ENCODE measurements around the gene INCA1.

Gene INCA1

GRCh38 chr17:4969551-4970173, 27.7 kb downstream of the INCA1 start:
- DNase-seq, result peak; percentile 64

GRCh38 chr17:4969047-4969550, 28.2 kb downstream of the INCA1 start:
- DNase-seq, result peak; percentile 71

DNA sequence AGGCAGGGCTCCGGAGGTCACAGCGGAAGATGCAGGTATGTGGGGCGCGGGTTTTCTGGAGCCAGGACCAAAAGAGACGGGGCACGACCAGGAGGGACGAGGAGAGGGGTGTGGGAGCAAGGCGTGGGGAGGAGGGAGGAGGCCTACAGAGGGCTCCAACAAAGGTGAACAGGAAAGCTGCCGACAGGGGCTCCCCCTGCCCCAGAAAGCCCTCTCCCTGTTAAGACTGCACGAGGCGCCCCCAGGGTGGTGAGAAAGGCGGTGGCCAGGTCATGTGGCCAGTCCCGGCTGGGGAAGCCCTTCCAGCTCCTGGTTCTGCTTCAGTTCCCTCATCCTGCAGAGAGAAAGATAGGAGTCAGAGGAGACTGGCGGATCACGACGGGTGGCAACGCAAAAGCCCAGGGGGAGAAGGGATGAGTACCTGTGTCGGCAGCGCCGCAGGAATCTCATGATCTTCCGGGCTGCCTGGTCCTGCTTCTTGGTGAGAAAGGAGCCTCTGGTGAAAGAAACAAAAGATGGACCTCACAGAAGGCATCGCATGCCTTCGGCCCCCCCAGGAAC, 28.8 kb downstream of the INCA1 start:
- peak; percentile 66 for DNase-seq

GRCh38 chr17:4967539-4968485, 29.5 kb downstream of the INCA1 start, which contains the start of gene SPAG7:
SPAG7 (minus strand) TSS chr17:4967817; CDS start chr17:4967804, 13 bp downstream.
- DNase-seq, result peak; percentile 96

- peak; percentile 90 for DNase-seq
Measured at GRCh38 chr17:4966844-4967538, 30.3 kb downstream of the INCA1 start.

DNA sequence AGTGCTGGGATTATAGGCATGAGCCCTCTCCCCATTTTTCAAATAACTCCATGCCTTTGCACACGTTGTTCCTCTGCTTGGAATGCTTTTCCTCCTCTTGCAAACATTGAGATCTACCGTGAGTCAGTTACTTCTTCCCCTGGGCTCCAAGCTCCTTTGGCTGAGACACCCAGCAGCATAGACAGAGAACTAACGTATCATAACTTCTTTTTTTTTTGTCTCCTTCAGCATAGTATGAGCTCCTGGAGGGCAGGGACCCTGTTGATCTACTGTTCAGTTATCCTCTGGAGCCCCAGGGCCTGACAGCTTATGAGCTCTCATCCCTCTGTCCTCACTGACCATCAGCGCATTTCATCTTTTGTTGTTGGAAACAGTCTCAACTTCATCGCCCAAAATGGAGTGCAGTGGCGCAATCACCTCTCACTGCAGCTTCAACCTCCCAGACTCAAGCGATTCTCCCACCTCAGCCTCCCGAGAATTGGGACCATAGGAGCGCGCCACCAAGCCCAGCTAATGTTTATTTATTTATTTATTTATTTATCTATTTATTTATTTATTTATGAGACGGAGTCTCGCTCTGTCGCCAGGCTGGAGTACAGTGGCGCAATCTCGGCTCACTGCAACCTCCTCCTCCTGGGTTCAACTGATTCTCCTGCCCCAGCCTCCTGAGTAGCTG, 31.9 kb downstream of the INCA1 start:
- no peak for DNase-seq

DNA sequence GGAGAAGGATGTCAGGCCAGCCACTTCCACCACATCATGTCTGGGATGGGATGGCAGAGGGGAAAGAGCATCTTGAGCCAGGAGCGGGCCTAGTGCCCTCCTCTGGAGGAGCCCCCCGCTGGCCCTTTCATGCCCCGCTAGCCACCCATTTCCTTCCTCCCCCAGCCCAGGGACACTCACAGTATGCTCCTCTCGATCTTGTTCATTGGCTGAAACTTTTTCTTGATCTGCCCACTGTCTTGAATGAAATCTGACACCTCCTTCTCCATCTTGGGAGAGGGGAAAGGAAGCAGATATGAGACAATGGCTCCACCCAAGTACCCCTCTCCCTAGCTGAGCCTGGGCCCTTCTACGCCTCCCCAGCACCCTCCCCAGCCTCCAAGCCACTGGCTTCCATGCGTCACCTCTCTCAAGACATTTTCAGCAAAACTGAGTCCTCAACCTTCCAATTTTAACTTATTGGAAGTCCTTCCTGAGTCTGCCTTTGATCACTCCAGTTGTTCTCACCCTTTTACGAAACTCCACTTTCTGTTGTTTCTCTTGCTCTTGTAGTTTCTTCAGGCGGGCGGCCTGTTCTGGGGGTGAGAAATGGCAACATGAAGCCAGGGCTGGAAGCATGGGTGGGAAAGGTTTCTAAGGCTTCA, 36.9 kb downstream of the INCA1 start:
- no peak for DNase-seq

- DNase-seq, result no peak
Measured at GRCh38 chr17:4959261-4959965, 37.9 kb downstream of the INCA1 start.

DNA sequence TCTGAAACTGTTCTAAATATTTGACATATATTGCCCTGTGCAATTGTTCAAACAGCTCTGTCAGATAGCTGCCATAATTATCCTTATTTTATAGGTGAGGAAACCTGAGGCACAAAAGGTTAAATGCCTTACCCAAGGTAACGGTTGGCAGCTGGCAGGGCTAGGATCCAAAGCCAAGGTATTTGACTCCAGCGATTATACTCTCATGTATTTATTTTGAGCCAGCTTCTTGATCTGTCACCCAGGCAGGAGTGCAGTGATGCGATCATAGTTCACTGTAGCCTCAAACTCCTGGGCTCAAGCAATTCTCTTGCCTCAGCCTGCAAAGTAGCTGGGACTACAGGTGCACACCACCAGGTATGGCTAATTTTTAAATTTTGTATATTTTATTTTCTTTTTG, 39.2 kb downstream of the INCA1 start:
- DNase-seq, result no peak

DNA sequence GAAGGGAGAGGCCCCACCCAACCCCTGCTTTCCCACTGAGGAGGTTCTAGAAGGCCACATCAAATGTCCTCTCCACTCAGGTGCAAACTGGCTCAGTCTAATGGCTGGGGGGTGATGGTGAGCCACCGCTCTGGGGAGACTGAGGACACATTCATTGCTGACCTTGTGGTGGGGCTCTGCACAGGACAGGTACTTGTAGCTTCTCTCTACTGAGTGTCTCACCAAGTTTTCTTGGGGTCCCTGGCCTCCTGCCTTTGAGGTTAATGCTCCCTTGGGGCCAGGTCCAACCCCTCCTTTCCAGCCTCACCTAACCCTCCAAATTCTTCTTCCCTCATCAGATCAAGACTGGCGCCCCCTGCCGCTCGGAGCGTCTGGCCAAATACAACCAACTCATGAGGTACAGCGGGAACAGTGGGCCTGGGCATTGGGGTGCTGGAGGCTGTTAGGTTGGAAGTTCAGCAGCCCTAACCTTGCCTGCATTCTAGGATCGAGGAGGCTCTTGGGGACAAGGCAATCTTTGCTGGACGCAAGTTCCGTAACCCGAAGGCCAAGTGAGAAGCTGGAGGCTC, 40.7 kb downstream of the INCA1 start:
- peak; percentile 74 for DNase-seq

- DNase-seq, result no peak
Measured at GRCh38 chr17:4955091-4955490, 42.2 kb downstream of the INCA1 start.

- DNase-seq, result no peak
Measured at GRCh38 chr17:4953451-4953961, 43.8 kb downstream of the INCA1 start.

- no peak for DNase-seq
Measured at GRCh38 chr17:4951486-4951885, 45.8 kb downstream of the INCA1 start.

- no peak for DNase-seq
Measured at GRCh38 chr17:4950746-4951204, 46.5 kb downstream of the INCA1 start, which contains the start of gene ENO3. ENO3 (plus strand) TSS chr17:4951119; CDS start chr17:4951830, 711 bp downstream.

DNA sequence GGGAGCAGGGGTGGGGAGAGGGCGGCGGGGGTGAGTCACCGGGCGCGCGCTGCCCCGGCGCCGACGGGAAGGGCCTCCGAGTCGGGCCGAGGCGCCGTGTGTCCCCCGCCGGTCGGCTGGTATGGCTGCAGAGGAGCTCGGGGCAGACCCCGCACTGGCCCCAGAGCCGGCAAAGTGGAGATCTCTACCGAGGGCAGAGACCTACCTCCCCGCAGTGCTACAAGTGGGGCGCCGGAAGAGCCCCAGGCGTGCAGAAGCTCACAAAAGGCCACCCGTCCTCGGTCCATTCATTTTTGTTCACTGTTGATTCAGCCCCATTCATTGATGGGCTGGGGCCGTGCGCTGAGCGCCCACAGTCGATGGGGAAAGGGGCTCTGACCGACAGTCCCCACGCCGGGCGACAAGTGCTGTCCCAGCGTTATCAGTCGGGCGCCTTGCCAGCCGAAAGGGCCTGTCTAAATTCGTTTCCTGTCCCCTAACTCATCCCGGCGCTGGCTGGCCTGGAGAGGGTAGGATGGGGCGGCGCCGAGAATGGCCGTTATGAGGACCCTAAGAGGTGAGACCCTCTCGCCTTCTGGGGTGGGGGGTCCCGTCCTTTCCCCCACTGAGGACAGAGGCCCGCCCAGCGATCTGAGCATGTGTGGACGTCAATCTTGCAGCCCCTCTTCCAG, 47.1 kb downstream of the INCA1 start:
- peak; percentile 63 for DNase-seq

- peak; percentile 80 for DNase-seq
Measured at GRCh38 chr17:4949321-4950074, 47.8 kb downstream of the INCA1 start.

DNA sequence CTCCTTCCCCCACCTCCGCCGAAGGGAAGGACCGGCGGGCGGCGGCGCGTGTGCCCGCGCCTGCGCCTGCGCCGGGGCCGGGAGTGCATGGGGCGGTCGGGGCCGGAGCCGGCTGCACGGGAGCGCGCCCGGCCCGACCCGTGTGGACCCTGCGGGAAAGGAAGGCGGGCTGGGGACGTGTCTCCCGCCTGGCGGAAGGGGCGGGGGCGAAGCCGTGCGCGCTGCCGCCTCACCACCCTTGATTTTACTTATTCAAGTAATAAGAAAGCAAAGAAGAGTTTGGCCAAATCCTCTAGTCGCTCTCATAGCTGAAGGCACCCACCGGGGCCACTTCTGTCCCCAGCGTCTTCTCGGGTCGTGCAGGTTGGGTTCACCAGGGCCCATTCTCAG, 48.4 kb downstream of the INCA1 start:
- peak; percentile 84 for DNase-seq

DNA sequence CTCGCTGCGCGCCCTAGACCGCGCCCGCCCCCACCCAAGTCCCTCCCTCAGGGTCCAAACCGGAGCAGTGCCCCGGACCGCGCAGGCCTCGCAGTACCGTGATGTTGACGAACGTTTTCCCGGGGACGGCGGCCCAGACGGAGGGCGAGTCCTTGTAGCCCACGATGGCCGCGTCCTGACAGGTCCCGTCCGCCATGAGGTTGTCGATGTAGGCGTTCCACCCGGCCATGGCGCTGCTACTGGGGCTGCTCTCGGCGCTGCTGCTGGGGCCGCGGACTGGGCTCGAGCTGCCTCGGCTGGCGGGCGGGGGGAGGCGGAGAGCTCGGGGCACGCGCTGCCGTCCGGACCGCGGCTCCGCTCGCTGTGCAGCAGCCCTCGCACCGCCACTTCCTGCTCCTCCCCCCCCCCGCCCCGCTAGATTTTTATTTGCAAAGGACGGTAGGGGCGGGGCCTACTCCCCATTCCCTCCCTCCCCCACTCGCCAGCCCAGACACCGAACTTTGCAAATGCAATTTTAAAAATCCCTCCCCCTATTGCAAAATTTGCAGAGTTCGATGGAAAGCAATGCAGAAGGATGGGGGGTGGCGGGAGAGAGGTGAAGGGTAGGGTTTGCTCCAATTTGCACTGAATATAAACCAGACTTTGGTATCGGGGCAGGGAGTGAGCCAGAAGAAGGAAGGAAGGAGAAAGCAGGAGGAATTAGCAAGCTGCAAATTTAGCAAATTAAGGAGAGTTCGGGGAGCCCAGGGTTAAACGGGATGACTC, 49.0 kb downstream of the INCA1 start, which contains the start of gene PFN1:
Gene PFN1 (minus strand): TSS at position 365 of the 765 bp plus-strand sequence. CDS start 136 bp downstream, at position 229.
- peak; percentile 94 for DNase-seq
